HG03280 (cell line): ENCODE measurements around the gene INTS14.

ENCODE experiments used
- ATAC-seq: cut with Tn5 transposase; IDR thresholded peaks from one replicate; pipeline ENCODE4 v1.9.1; 2021; ENCODE audit warnings: mild to moderate bottlenecking, moderate library complexity; ENCODE audit not compliant: unreplicated experiment

Gene INTS14

GRCh38 chr15:65535192-65535591, 75.7 kb downstream of the INTS14 start:
- no peak for ATAC-seq

- no peak for ATAC-seq
These were observed 77.7 kb downstream of the INTS14 start for GRCh38 chr15:65533057-65533756.

- ATAC-seq: no peak
These were observed 78.2 kb downstream of the INTS14 start for GRCh38 chr15:65532738-65533051.

GRCh38 chr15:65530318-65531111, 80.4 kb downstream of the INTS14 start, which contains the start of gene HACD3:
HACD3 (plus strand) TSS chr15:65530463; CDS start chr15:65530632, 169 bp downstream.
- ATAC-seq: peak; percentile 81

- ATAC-seq: no peak
These were observed 81.1 kb downstream of the INTS14 start for GRCh38 chr15:65529762-65530317.
